Loucy (cell line): ENCODE measurements around the gene TIAM1.

Experiments used
- CTCF ChIP-seq: fragments of 200-600 bp; sonication (generic); conservative IDR thresholded peaks from 2 replicates; pipeline ENCODE4 v1.5.1; 2014; ENCODE audit warnings: mild to moderate bottlenecking, antibody characterized with exemption, low read length
- EZH2phosphoT487 ChIP-seq: fragments of 200-600 bp; IDR thresholded peaks from 2 replicates; pipeline ENCODE4 v1.6.1; 2018; ENCODE audit warnings: antibody characterized with exemption, mild to moderate bottlenecking, moderate library complexity, borderline replicate concordance

- TF ChIP-seq CTCF (no peak), EZH2phosphoT487 (no peak)
Measured at GRCh38 chr21:31124010-31124409, 220.1 kb downstream of the TIAM1 start.
